K562 (cell line): ENCODE results near the gene CDC20. TPM values are rescaled to one million over a fixed set of nuclear protein-coding genes. Genes with fewer than 3 reads are reported as not detected.

Source experiments
- CREM ChIP-seq: IDR thresholded peaks from 2 replicates; pipeline ENCODE4 v1.6.1; 2014; ENCODE audit warnings: antibody characterized with exemption, low read depth
- DIDO1 ChIP-seq: fragments of 450-650 bp; IDR thresholded peaks from 2 replicates; pipeline ENCODE4 v1.6.1; 2016; ENCODE audit warnings: low read depth, missing biosample characterization, missing genetic modification characterization
- ESRRB ChIP-seq: fragments of 250-450 bp; sonication (Bioruptor Pico); IDR thresholded peaks from 2 replicates; pipeline ENCODE4 v1.5.0; 2020; ENCODE audit warnings: mild to moderate bottlenecking, moderate library complexity, borderline replicate concordance
- FOXK2 ChIP-seq, 2 experiments: fragments of 450-650 bp; IDR thresholded peaks in 1 of 2; conservative IDR thresholded peaks in 1 of 2; 2 replicates each; pipeline ENCODE4 v1.6.1; 2016; ENCODE audit warnings: low read depth in 2 of 2, mild to moderate bottlenecking in 1 of 2
- GTF2E2 ChIP-seq: fragments of 200-800 bp; sonication (Bioruptor generic); IDR thresholded peaks from 2 replicates; pipeline ENCODE4 v1.6.1; 2016; ENCODE audit warnings: missing genetic modification characterization, missing compliant biosample characterization
- HES1 ChIP-seq: fragments of 450-650 bp; IDR thresholded peaks from 2 replicates; pipeline ENCODE4 v1.6.1; 2016; ENCODE audit warnings: low read depth, mild to moderate bottlenecking, moderate library complexity
- NCOA6 ChIP-seq: fragments of 450-650 bp; IDR thresholded peaks from 2 replicates; pipeline ENCODE4 v1.6.1; 2017; ENCODE audit warnings: mild to moderate bottlenecking
- RNF2 ChIP-seq: sonication (generic); IDR thresholded peaks from 2 replicates; pipeline ENCODE4 v1.6.1; 2016
- RREB1 ChIP-seq: fragments of 250-450 bp; sonication (Bioruptor Pico); IDR thresholded peaks from 2 replicates; pipeline ENCODE4 v1.4.0; 2020
- SMAD4 ChIP-seq: fragments of 250-450 bp; sonication (Bioruptor Pico); conservative IDR thresholded peaks from 2 replicates; pipeline ENCODE4 v1.8.0; 2021; ENCODE audit warnings: inconsistent platforms, mild to moderate bottlenecking, moderate library complexity
- SMARCC2 ChIP-seq: fragments of 450-650 bp; IDR thresholded peaks from 2 replicates; pipeline ENCODE4 v1.6.1; 2017; ENCODE audit warnings: antibody characterized with exemption, moderate library complexity, mild to moderate bottlenecking, low read depth
- ZBTB49 ChIP-seq: sonication (generic); formaldehyde crosslinking; IDR thresholded peaks from 2 replicates; pipeline ENCODE4 v1.8.0; 2022; ENCODE audit warnings: missing genetic modification reagents, mild to moderate bottlenecking, borderline replicate concordance
- ZNF224 ChIP-seq: sonication (generic); formaldehyde crosslinking; IDR thresholded peaks from 2 replicates; pipeline ENCODE4 v1.8.0; 2022; ENCODE audit warnings: mild to moderate bottlenecking, missing genetic modification reagents
- ZNF766 ChIP-seq: fragments of 200-800 bp; sonication (Bioruptor generic); conservative IDR thresholded peaks from 2 replicates; pipeline ENCODE4 v1.6.1; 2016; ENCODE audit warnings: missing genetic modification characterization, missing compliant biosample characterization
- polyA plus RNA-seq, 8 experiments: library from polyadenylated mRNA; depleted of rRNA in 4 of 8; stranded (reverse) in 5 of 8; unstranded in 3 of 8; fragments of >200 nt; fragmentation: Nextera tagmentation in 2 of 8; fragmentation: Illumina TruSeq in 1 of 8; extraction: Ambion mirVana in 2 of 8; extraction: Trizol in 1 of 8; gene quantifications; 2 replicates each; pipeline versions ENCODE4 v1.2.1 to v1.2.3, GENCODE V29; 2011 to 2014; ENCODE audit warnings: inconsistent platforms in 1 of 8, missing spikeins in 1 of 8
- total RNA-seq, 7 experiments: library from RNA; depleted of rRNA in 6 of 7; stranded (reverse); fragments of >200 nt in 6 of 7; fragmentation: Illumina TruSeq in 2 of 7; extraction: Trizol in 2 of 7; gene quantifications; 2 replicates each; pipeline versions ENCODE4 v1.2.1 to v1.2.3, GENCODE V29; 2011 to 2021; ENCODE audit warnings: low replicate concordance in 1 of 7
- TF ChIP-seq, protein P1 (sequence below): sonication (generic); formaldehyde crosslinking; IDR thresholded peaks from 2 replicates; pipeline ENCODE4 v1.8.0; 2022; ENCODE audit warnings: mild to moderate bottlenecking, missing genetic modification reagents
- TF ChIP-seq, protein P2 (sequence below): sonication (generic); formaldehyde crosslinking; IDR thresholded peaks from 2 replicates; pipeline ENCODE4 v1.8.0; 2022; ENCODE audit warnings: missing genetic modification reagents, mild to moderate bottlenecking, moderate library complexity, borderline replicate concordance

CDC20 gene
- total and polyA plus RNA-seq, 9 of the 15 experiments (the other 6 are each of a cell fraction or from before 2014, with no cell fraction given), result 45.2 to 224 (median 121) TPM

DNA sequence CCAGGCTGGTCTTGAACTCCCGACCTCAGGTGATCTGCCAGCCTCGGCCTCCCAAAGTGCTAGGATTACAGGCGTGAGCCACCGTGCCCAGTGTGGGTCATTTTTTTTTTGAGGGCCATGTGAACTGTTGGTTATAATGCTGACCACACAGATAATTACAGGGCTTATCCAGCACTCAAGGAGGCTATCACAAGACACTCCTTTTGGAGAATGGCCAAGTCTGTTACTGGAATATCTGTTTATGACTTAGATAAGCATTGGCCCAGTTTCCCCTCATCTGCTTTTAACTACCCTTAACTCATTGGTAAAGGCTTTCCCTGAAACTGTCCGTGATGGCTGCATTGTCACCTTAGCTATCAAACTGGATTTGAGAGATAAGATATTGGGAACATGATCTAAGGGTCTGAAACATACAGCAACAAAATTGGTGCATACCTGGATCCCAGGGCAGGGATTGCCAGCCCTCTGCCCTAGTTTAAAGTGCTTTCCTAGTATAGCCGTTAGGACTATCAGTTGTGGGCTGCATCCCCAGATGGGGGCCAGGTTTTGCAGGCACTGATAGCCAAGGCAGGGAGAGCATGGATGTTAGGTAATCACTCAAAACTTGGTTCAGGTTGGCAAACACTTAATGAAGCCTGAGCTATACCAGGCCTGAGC lies 46.6 kb downstream of the CDC20 start (continued):
- TF ChIP-seq RREB1 (no peak), SMAD4 (CRISPR knock-in tag) (peak; percentile 92), RNF2 (peak; percentile 78; the same call in 1 of the 2 replicates), NCOA6 (no peak), SMARCC2 (peak; percentile 55; the same call in 1 of the 2 replicates), FOXK2 (conservative IDR thresholded peaks at IDR 0.05 in 1 of 2, IDR thresholded peaks at IDR 0.05 in 1 of 2; ENCODE audit: low read depth in 2 of 2) (0 out of 4 replicates have a peak, but pooled peaks of 1 of the 2 experiments have one; percentile 32), ZNF766 (peak; percentile 76), ESRRB (CRISPR knock-in tag) (no peak), DIDO1 (tag) (no peak), HES1 (peak; percentile 95), ZNF224 (CRISPR knock-in tag) (no peak), CREM (peak; percentile 43; the same call in 1 of the 2 replicates), GTF2E2 (tag) (no peak), ZBTB49 (CRISPR knock-in tag) (no peak)
- TF ChIP-seq, protein P1, sequence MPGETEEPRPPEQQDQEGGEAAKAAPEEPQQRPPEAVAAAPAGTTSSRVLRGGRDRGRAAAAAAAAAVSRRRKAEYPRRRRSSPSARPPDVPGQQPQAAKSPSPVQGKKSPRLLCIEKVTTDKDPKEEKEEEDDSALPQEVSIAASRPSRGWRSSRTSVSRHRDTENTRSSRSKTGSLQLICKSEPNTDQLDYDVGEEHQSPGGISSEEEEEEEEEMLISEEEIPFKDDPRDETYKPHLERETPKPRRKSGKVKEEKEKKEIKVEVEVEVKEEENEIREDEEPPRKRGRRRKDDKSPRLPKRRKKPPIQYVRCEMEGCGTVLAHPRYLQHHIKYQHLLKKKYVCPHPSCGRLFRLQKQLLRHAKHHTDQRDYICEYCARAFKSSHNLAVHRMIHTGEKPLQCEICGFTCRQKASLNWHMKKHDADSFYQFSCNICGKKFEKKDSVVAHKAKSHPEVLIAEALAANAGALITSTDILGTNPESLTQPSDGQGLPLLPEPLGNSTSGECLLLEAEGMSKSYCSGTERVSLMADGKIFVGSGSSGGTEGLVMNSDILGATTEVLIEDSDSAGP (CRISPR knock-in tag), result no peak
- TF ChIP-seq, protein P2, sequence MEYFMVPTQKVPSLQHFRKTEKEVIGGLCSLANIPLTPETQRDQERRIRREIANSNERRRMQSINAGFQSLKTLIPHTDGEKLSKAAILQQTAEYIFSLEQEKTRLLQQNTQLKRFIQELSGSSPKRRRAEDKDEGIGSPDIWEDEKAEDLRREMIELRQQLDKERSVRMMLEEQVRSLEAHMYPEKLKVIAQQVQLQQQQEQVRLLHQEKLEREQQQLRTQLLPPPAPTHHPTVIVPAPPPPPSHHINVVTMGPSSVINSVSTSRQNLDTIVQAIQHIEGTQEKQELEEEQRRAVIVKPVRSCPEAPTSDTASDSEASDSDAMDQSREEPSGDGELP, result peak; percentile 4; the same call in 1 of the 2 replicates
